ENCODE data around the gene TXNDC16.

Gene TXNDC16

DNA sequence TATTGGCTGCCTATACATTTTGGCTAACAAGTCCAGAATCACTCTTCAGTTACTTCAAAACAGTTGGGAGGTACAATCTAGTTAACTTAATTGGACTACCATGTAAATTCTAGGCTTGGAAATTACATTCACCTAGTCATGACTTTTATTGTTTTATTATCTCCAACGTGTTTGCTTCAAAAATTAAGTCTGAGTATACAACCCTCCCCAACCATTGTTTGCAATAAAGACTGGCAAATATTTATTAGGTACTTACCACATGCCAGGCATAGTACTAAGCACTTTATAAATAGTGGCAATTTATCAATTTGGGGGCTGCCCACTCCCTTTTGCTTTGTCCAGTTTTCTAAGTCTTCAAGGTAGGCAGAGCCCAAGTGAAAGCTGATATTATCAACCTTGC, 30.3 kb downstream of the TXNDC16 start:
- no peak overlapping the region for H3K4me3 ChIP-seq (ENCODE audit: low read length)
- DNase-seq (ENCODE audit: low read depth), result no peak
- TF ChIP-seq, protein P1, sequence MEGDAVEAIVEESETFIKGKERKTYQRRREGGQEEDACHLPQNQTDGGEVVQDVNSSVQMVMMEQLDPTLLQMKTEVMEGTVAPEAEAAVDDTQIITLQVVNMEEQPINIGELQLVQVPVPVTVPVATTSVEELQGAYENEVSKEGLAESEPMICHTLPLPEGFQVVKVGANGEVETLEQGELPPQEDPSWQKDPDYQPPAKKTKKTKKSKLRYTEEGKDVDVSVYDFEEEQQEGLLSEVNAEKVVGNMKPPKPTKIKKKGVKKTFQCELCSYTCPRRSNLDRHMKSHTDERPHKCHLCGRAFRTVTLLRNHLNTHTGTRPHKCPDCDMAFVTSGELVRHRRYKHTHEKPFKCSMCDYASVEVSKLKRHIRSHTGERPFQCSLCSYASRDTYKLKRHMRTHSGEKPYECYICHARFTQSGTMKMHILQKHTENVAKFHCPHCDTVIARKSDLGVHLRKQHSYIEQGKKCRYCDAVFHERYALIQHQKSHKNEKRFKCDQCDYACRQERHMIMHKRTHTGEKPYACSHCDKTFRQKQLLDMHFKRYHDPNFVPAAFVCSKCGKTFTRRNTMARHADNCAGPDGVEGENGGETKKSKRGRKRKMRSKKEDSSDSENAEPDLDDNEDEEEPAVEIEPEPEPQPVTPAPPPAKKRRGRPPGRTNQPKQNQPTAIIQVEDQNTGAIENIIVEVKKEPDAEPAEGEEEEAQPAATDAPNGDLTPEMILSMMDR (IDR thresholded peaks at IDR 0.05; ENCODE audit: insufficient read depth, low read depth, low read length, missing control alignments), result no peak

DNA sequence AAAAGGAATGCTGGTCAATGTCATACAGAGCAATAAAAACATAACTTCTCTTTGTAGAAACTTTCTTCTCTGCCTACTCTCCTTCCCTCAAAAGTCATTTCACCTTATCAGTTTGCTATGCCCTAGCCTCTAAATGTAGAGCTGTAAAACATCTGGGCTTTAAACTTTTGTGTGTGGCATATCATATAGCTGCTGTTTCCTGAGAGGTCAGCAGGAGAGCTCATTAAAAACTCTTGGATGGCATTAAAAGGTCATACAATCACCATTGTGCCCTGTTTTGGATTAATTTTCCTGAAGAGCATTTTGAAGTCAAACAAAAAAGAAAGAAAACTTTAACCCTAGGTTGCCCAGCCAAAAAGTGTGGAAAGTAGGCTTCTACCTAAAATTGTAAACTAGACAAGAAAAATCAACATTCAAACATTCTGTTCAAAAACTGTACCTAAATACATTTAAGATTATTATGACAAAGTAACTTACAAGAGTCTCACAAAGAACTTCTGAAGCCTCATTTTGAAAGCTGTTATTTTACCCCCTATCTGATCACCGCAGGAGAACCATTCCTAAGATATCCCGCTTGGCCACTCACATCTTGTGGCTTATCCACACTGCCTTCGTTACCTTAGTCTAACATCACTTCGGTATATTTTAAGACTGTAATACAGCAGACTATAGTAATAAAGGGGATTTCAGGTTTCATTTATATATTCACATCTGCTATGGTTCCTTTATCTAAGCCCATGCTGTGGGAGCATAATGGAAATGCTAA, 38.1 kb downstream of the TXNDC16 start:
- TF ChIP-seq, protein P1 (IDR thresholded peaks at IDR 0.05; ENCODE audit: insufficient read depth, low read depth, low read length, missing control alignments), result no peak
- no peak overlapping the region for H3K4me3 ChIP-seq (ENCODE audit: low read length)
- no peak for DNase-seq (ENCODE audit: low read depth)

DNA sequence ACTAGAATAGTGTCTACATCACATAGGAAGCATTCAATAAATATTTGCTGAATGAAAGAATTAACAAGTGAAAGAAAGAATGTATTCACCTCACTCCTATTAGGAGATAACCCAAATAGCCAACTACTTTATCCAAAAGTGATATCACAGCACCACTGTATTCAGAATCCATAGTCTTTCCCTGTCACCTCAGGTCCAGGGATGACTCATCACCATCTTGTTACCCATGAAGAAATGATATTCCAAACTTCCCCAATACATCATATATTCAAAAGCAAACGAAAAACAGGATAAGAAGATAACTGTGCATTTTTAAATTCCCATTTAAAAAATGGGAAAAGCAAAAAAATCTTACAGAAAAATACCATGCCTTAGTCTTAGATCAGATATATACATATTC, 39.1 kb downstream of the TXNDC16 start:
- DNase-seq (ENCODE audit: low read depth), result no peak
- TF ChIP-seq, protein P1 (IDR thresholded peaks at IDR 0.05; ENCODE audit: insufficient read depth, low read depth, low read length, missing control alignments), result no peak
- no peak overlapping the region for H3K4me3 ChIP-seq (ENCODE audit: low read length)

DNA sequence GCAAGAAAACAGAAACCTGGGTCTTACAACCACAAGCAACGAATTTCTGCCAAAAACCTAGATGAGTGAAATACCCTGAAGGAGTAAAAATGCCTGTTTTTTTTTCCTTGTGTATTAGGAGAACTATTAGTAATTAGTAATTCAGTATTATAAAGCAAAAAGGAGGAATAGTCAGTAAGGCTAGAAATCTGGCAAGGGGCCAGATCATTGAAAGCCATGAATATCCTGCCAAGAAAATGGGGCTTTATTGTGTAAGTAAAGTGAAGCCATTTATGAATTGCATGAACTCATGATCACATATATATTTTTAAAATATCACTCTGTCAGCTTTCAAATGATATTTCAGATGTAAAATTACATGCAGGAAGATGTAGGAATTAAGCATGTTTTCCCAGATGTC, 57.9 kb downstream of the TXNDC16 start:
- TF ChIP-seq, protein P1 (IDR thresholded peaks at IDR 0.05; ENCODE audit: insufficient read depth, low read depth, low read length, missing control alignments), result no peak
- no peak for DNase-seq (ENCODE audit: low read depth)

DNA sequence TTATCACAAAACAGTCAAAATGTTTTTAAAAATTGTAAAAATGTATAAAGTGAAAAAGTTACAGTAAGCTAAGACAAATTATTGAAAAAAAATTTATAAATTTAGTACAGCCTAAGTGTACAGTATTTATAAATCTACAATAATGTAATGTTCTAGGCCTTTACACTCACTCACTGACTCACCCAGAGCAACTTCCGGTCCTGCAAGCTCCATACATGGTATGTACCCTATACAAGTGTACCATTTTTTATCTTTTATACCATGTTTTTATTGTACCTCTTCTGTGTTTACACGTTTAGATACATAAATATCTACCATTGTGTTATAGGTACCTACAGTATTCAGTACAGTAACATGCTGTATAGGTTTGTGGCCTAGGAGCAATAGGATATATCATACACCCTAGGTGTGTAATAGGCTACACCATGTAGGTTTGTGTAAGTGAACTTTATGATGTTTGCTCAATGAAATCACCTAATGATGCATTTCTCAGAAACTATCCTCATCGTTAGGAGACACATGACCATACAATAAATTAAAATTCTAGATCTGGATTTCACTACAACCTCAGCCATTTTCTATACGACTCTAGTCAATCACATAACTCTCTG, 66.8 kb downstream of the TXNDC16 start:
- TF ChIP-seq, protein P1 (IDR thresholded peaks at IDR 0.05; ENCODE audit: insufficient read depth, low read depth, low read length, missing control alignments), result no peak
- H3K4me3 ChIP-seq (ENCODE audit: low read length), result no peak overlapping the region
- peak; percentile 16 for DNase-seq (ENCODE audit: low read depth)

More for the DNA sequence above, 57.9 kb downstream of the TXNDC16 start:
- no peak overlapping the region for H3K4me3 ChIP-seq (ENCODE audit: low read length)

DNA sequence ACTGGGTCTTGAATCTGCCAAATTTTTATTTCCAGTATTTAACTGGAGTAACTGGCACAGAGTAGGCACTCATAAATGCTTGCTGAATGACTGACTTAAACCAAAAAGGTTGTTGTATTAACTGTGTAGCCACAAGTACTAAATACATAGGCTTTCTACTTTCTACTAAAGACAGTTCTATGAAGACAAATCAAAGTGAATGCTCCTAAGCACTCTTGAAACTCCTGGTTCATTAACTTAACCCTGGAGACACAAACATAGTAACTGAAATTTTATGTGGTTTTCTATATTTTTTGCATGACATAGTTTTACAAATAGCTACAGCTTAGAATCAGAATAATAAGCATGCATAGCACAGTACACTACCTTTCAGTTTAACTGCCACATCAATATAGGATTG, 70.4 kb downstream of the TXNDC16 start:
- no peak overlapping the region for H3K4me3 ChIP-seq (ENCODE audit: low read length)
- TF ChIP-seq, protein P1 (IDR thresholded peaks at IDR 0.05; ENCODE audit: insufficient read depth, low read depth, low read length, missing control alignments), result no peak
- DNase-seq (ENCODE audit: low read depth), result no peak

All from epithelial cell of esophagus (primary cell).